Medulla oblongata (tissue), 1 donor: ENCODE measurements around the gene TCEA2.

ENCODE experiments used
- DNase-seq: peaks from one replicate; pipeline ENCODE4 v3.0.0-alpha.2; 2015; ENCODE audit errors: extremely low spot score

The TCEA2 gene

DNA sequence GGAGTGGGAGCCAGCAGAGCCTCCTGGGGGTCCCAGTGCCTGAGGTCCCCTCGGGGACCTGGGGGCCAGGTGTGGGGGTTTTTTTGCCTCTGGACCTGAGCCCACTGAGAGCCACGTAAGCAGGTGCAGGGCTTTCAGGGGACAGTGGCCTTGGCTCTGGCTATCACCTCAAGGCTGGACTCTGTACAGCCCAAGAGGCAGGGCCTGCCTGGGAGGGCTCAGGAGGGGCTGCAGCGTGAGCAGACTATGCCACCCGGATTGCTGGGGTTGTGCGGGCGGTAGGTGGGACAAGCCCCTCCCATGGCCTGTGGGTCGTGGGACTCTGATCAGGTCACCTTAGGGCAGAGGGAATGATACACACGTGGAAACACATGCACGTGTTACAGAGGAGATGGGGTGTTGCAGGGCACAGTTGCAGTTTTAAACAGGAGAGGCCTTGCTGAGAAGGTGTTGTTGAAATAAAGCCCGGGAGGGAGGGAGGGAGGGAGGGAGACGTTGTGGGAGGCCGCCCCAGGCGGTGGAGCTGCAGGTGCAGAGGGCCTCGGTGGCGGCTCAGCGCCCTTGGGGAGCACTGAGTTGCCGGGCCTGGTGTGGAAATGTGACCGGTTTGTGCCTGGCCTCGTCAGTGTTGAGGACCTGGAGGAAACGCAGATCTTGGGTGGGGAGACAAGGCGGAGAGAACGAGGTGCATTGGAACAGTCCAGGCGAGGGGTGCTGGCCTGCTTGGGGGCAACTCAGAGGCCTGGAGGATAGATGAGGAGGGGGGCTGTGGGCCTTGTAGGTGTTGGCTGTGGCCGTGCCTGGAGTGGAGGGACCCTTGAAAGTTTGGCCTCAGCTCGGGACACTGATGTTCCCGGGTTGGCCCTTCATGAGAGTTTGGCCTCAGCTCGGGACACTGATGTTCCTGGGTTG is 2.3 kb downstream of the TCEA2 start:
- no peak for DNase-seq

GRCh38 chr20:64065974-64066343 is 3.0 kb downstream of the TCEA2 start:
- DNase-seq, result no peak

GRCh38 chr20:64067005-64067632 is 4.1 kb downstream of the TCEA2 start:
- DNase-seq, result no peak

- DNase-seq, result no peak
These were observed 4.8 kb downstream of the TCEA2 start for GRCh38 chr20:64067733-64068307.

GRCh38 chr20:64068386-64069208 is 5.6 kb downstream of the TCEA2 start:
- no peak for DNase-seq

- DNase-seq, result no peak
These were observed 6.2 kb downstream of the TCEA2 start for GRCh38 chr20:64069209-64069613.

DNA sequence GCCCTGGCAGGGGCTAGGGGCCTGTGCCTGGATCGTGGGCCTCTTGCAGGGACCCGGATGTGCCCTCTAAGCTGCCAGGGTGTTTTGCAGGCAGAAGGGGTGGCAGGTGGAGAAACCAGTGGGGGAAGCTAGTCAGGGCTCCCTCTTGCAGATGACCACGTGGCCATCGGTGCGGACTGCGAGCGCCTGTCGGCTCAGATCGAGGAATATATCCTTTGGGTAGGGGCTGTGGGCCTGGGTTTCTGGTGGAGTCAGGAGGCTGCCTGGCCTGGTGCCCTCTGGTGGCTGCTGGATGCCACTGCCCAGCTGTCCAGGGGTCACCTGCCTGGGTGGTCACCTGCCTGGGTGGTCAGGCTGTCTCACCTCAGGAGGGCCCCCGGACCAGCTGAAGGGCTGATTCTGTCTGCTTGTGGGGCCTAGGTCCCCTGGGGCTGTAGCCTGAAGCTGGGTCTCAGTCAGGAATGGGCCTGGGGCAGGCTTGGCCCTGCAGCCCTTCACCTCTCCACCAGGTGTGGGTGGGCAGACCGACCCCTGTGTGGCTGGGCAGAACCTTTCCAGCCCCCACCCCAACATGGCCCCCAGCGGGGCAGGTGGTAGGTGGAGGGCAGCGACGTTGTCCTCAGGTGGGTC is 6.7 kb downstream of the TCEA2 start:
- no peak for DNase-seq

- no peak for DNase-seq
These were observed 7.4 kb downstream of the TCEA2 start for GRCh38 chr20:64070244-64070993.

GRCh38 chr20:64071341-64072332 is 8.6 kb downstream of the TCEA2 start:
- DNase-seq, result no peak

- DNase-seq, result no peak
These were observed 9.6 kb downstream of the TCEA2 start for GRCh38 chr20:64072498-64073063.

DNA sequence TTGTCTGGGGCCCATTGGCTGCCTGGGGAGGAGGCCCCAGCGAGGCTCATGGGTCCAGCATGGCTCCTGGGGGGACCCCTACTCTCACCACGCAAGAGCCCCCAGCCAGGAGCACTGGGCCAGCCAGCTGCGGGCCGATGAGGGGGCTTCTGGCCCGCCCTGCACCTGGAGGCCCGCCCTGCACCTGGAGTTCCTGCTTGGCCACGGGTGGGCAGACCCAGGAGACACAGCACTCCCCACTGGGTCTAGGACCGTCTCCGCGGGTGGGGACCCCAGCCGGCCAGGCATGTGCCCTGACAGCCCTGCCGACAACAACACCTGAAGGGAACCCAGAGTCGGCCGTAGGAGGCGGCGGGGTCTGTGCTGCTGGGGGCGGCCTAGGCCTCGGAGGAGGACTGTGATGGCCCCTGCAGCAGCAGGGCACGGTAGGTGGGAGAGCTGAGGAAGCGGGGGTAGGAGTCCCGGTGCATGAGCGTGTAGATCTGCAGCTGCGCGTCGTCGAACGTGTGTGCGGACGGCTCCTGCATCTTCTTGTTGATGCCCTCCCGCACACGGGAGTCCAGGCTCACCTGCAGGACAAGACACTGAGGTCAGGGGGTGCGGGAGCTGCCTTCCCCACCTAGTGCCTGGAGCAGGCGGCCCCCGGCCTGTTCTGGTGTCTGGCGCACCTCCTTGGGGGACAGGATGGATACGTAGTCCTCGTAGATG is 10.6 kb downstream of the TCEA2 start:
- DNase-seq, result no peak

- DNase-seq, result no peak
These were observed 11.3 kb downstream of the TCEA2 start for GRCh38 chr20:64074184-64074789.

GRCh38 chr20:64074963-64075362 is 12.0 kb downstream of the TCEA2 start:
- no peak for DNase-seq

DNA sequence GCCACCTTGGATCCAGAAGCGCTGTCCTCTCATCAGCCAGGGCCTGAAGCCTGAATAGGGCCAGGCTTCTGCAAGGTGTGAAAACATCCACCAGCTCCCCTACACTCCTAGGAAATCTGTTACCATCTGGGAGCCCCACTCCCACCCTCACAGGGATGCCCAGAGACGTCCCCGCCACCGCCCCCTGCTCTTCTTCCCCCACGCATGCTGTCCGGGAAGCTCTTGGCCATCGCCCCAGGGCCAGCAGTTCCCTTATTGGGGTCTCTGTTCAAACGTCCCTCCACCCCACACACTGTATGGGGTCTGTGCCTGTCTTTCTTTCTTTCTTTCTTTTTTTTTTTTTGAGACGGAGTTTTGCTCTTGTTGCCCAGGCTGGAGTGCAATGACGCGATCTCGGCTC is 12.6 kb downstream of the TCEA2 start:
- DNase-seq, result no peak

DNA sequence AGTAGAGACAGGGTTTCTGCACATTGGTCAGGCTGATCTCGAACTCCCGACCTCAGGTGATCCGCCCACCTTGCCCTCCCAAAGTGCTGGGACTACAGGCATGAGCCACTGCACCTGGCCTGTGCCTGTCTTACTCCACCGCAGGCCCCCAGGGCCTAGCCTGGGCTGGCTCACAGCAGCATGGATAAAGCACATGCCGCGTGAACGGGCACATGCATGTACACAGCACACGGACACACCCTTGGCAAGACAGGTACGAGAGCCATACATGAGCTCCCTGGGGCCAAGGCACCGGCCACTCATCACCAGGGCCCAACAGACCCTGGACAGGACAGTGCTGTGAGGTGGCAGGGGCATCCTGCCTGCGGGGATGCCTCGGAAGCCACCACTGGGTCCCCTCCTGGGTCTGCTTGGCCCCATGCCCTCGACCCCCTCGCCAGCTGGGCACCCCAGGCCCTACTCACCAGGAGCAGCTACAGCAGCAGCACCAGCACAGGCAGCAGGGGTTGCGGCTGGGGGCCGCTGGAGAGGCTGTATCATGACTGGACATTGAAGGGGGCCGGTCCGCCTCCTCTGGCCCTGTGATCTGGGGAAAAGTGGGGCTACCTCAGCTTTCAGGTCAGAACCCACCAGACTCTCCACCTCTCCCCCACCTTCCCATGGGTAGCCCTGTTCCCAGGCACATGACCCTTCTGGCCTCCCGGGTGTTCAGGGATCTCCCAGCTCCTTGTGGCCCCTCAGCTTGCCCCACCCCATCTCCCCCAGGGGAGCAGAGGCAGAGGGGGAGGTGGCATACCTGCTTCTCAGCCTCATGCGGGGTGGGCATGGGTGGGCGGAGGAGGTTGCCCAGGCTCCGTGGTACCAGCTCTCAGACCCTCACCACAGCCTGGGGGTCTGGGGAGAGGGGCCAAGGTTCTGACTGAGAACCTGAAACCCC is 13.3 kb downstream of the TCEA2 start:
- no peak for DNase-seq

DNA sequence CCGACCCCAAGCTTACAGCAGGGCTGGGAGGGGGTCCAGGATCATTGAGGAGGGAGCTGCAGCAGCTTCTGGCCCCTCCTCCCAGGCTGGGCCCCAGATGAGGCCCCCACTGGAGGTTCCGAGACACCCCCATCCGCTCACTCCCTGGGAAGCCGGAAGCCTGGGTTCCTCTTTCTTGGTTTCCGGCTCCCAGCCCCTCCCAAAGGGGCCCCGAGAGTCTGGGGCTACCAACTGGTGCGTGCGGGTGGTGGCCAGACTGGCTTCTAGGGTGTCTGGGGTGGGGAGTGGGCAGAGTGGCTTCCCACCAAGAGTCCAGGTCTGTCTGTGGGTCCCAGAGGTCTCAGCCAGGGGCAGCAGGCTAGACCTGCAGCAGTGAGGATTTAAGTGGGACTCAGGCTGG is 14.1 kb downstream of the TCEA2 start:
- DNase-seq, result peak; percentile 66

- no peak for DNase-seq
These were observed 14.5 kb downstream of the TCEA2 start for GRCh38 chr20:64077541-64077875.
